Endothelial cell of umbilical vein (primary cell): ENCODE data around the gene SEMA5A. TPM values are rescaled to one million over a fixed set of nuclear protein-coding genes. Genes with fewer than 3 reads are reported as not detected.

Source experiments
- BruUV-seq: library from RNA; stranded (reverse); fragments of 400-500 nt; replicated peaks from 2 replicates; lab custom pipeline; 2021; lab: Mats Ljungman, UMichigan
- CTCF ChIA-PET: fragments of 300-600, 350-600 bp; sonication (Branson Sonifier 250); formaldehyde crosslinking; loops from one replicate; lab custom pipeline; 2021; ENCODE audit warnings: antibody characterized with exemption, inconsistent platforms; lab: Charles Lee
- POLR2A ChIA-PET: fragments of 300-600, 350-600 bp; sonication (Branson Sonifier 250); formaldehyde crosslinking; loops from one replicate; lab custom pipeline; 2021; ENCODE audit warnings: antibody characterized with exemption, inconsistent platforms; lab: Charles Lee
- DNase-seq: peaks from one replicate; pipeline ENCODE4 v3.0.0-alpha.2; 2011; ENCODE audit warnings: low read depth, low spot score
- FAIRE-seq: peaks from 2 replicates; lab custom pipeline; 2011; peaks lifted over from hg19 to GRCh38; lab: Jason Lieb, UNC
- H2AFZ ChIP-seq: 2 replicates; pipeline ENCODE4 v1.6.0; 2012; ENCODE audit warnings: low read depth, low read length, control low read depth, inconsistent platforms
- H3K27ac ChIP-seq: 2 replicates; pipeline ENCODE4 v1.5.1; 2011; ENCODE audit warnings: low read depth, mild to moderate bottlenecking, control low read depth, low read length, moderate library complexity; ENCODE audit not compliant: insufficient read depth
- H3K27me3 ChIP-seq, 2 experiments: 2 replicates each; pipeline versions ENCODE4 v1.6.0 to v1.6.1; 2011; ENCODE audit warnings: low read length in 2 of 2, mixed read lengths in 1 of 2; ENCODE audit not compliant: control insufficient read depth in 2 of 2, insufficient read depth in 2 of 2
- H3K36me3 ChIP-seq, 2 experiments: 2 replicates in 1 of 2; 3 replicates in 1 of 2; pipeline ENCODE4 v1.5.1; 2011; ENCODE audit warnings: low read length in 2 of 2, mild to moderate bottlenecking in 1 of 2, moderate library complexity in 1 of 2; ENCODE audit not compliant: control insufficient read depth in 2 of 2, insufficient read depth in 2 of 2; ENCODE audit errors: extremely low read depth in 1 of 2
- H3K4me1 ChIP-seq: 3 replicates; pipeline ENCODE4 v1.5.1; 2011; ENCODE audit warnings: mild to moderate bottlenecking, low read length; ENCODE audit not compliant: control insufficient read depth, insufficient read depth; ENCODE audit errors: extremely low read depth
- H3K4me2 ChIP-seq: 2 replicates; pipeline ENCODE4 v1.6.1; 2011; ENCODE audit warnings: low read length, control low read depth, mixed read lengths; ENCODE audit not compliant: insufficient read depth
- H3K4me3 ChIP-seq, 3 experiments: fragments of 200-600 bp in 1 of 3; sonication (generic), shearing (Covaris generic) in 1 of 3; replicated peaks in 1 of 3; 2 replicates each; pipeline ENCODE4 v1.5.1; 2011 to 2016; ENCODE audit warnings: control low read depth in 3 of 3, low read length in 3 of 3, mild to moderate bottlenecking in 2 of 3, inconsistent platforms in 1 of 3, low read depth in 1 of 3, moderate library complexity in 1 of 3; ENCODE audit not compliant: insufficient read depth in 1 of 3
- H3K79me2 ChIP-seq: 2 replicates; pipeline ENCODE4 v1.6.0; 2012; ENCODE audit warnings: low read length, inconsistent platforms; ENCODE audit not compliant: control insufficient read depth, insufficient read depth
- H3K9ac ChIP-seq: replicated peaks from 2 replicates; pipeline ENCODE3; 2011; ENCODE audit warnings: low read length, control low read depth; ENCODE audit not compliant: insufficient read depth; ENCODE audit errors: extremely low read depth
- H3K9me1 ChIP-seq: replicated peaks from 3 replicates; pipeline ENCODE4 v1.6.0; 2011; ENCODE audit warnings: mild to moderate bottlenecking, low read length; ENCODE audit not compliant: control insufficient read depth, insufficient read depth; ENCODE audit errors: extremely low read depth
- H3K9me3 ChIP-seq: replicated peaks from 2 replicates; pipeline ENCODE4 v1.5.1; 2012; ENCODE audit warnings: low read length, inconsistent platforms; ENCODE audit not compliant: control insufficient read depth, insufficient read depth
- H4K20me1 ChIP-seq: replicated peaks from 2 replicates; pipeline ENCODE3; 2011; ENCODE audit warnings: mild to moderate bottlenecking, low read length; ENCODE audit not compliant: control insufficient read depth, insufficient read depth; ENCODE audit errors: extremely low read depth
- CTCF ChIP-seq, 2 donors: IDR thresholded peaks; 1 replicate in 1 of 2; 2 replicates in 1 of 2; pipeline ENCODE4 v1.5.1; 2011; ENCODE audit warnings: low read length in 2 of 2, mild to moderate bottlenecking in 2 of 2, moderate library complexity in 2 of 2, control low read depth in 1 of 2, inconsistent platforms in 1 of 2, low read depth in 1 of 2; ENCODE audit not compliant: insufficient read depth in 1 of 2; ENCODE audit errors: extremely low read depth in 1 of 2
- EZH2 ChIP-seq: IDR thresholded peaks from 2 replicates; pipeline ENCODE4 v1.6.1; 2012; ENCODE audit warnings: borderline replicate concordance, low read depth, mild to moderate bottlenecking, moderate library complexity, low read length, inconsistent platforms; ENCODE audit not compliant: severe bottlenecking
- FOS ChIP-seq: IDR thresholded peaks from 2 replicates; pipeline ENCODE4 v1.6.1; 2011; ENCODE audit warnings: mild to moderate bottlenecking, low read length, moderate library complexity, borderline replicate concordance; ENCODE audit not compliant: insufficient read depth
- GATA2 ChIP-seq: IDR thresholded peaks from 2 replicates; pipeline ENCODE4 v1.7.0; 2011; ENCODE audit warnings: low read depth, mild to moderate bottlenecking, moderate library complexity, mixed read lengths, low read length; ENCODE audit not compliant: insufficient read length, insufficient read depth
- JUN ChIP-seq: IDR thresholded peaks from 2 replicates; pipeline ENCODE4 v1.6.1; 2011; ENCODE audit warnings: borderline replicate concordance, low read depth; ENCODE audit not compliant: insufficient read length, insufficient read depth
- MAX ChIP-seq: IDR thresholded peaks from 2 replicates; pipeline ENCODE4 v1.6.1; 2011; ENCODE audit not compliant: insufficient read depth, insufficient read length
- MYC ChIP-seq: IDR thresholded peaks from one replicate; pipeline ENCODE4 v1.6.1; 2011; ENCODE audit warnings: mild to moderate bottlenecking, low read depth, low read length
- POLR2A ChIP-seq: IDR thresholded peaks from 2 replicates; pipeline ENCODE4 v1.6.1; 2012; ENCODE audit warnings: low read depth, mild to moderate bottlenecking, control low read depth, low read length
- dilution Hi-C: fragments of 300-500 bp; cut with MboI; formaldehyde crosslinking; loops from one replicate; pipeline ENCODE4 v1.15.0; 2019; ENCODE audit warnings: low sequenced_read_pairs; ENCODE audit not compliant: extremely low pct_ligation_motif_present
- intact Hi-C: fragments of 100-400 bp; cut with micrococcal nuclease; formaldehyde crosslinking; loops from one replicate; pipeline ENCODE4 v1.10.0; 2022
- polyA plus RNA-seq, 4 experiments: library from polyadenylated mRNA; depleted of rRNA in 3 of 4; stranded (reverse) in 3 of 4; unstranded in 1 of 4; fragments of >200 nt; gene quantifications; 2 replicates each; pipeline versions ENCODE4 v1.2.1 to v1.2.3, GENCODE V29; 2011 to 2012; ENCODE audit warnings: missing spikeins in 1 of 4
- total RNA-seq: library from RNA; stranded (reverse); gene quantifications from 2 replicates; pipeline ENCODE4 v1.2.3, GENCODE V29; 2021

Gene SEMA5A
- total and polyA plus RNA-seq, 2 donors (not counting 3 experiments of a cell fraction or from before 2014, with no cell fraction given) = 0.04 to 0.06 TPM

GRCh38 chr5:9533096-9533495 is 12.8 kb downstream of the SEMA5A start:
- H3K4me1 ChIP-seq = no peaks in the 10 kb centered on the region
- no peak overlapping the region for H3K4me3 ChIP-seq
- no peak for FAIRE-seq
- no peaks in the 10 kb centered on the region for H3K9me3 ChIP-seq
- H2AFZ ChIP-seq = no peak overlapping the region
- no peak overlapping the region for H3K27ac ChIP-seq
- no peak for DNase-seq
- no peaks in the 10 kb centered on the region for H3K36me3 ChIP-seq
- no peaks in the 10 kb centered on the region for H3K79me2 ChIP-seq
- intact Hi-C loops (no loop called here), dilution Hi-C loops (no loop called here)
- H3K27me3 ChIP-seq = no peaks in the 10 kb centered on the region
- no peak overlapping the region for H3K4me2 ChIP-seq
- TF ChIP-seq POLR2A = no peak
- no peak for TF ChIP-seq CTCF (IDR thresholded peaks at IDR 0.05; ENCODE audit: extremely low read depth in 1 of 2, insufficient read depth in 1 of 2, low read depth in 1 of 2, low read length in 2 of 2)
- TF ChIP-seq FOS = no peak
- no peak for TF ChIP-seq GATA2
- TF ChIP-seq MAX = no peak
- no peak for TF ChIP-seq EZH2
- no peak for TF ChIP-seq MYC
- TF ChIP-seq JUN = no peak
- ChIA-PET CTCF (no interaction called here), POLR2A (no interaction called here)
- H4K20me1 ChIP-seq = no peaks in the 10 kb centered on the region
- BruUV-seq = no TSS peak
- H3K9me1 ChIP-seq = no peaks in the 10 kb centered on the region
- no peak overlapping the region for H3K9ac ChIP-seq
